Small intestine (tissue), 16 donors: ENCODE results near the gene RBM28. TPM values are rescaled to one million over a fixed set of nuclear protein-coding genes. Genes with fewer than 3 reads are reported as not detected.

Experiments used
- DNase-seq, 2 donors: peaks; one replicate each; pipeline versions ENCODE4 v3.0.0 to v3.0.0-alpha.2; 2013
- FAIRE-seq: peaks from 2 replicates; lab custom pipeline; 2012; peaks lifted over from hg19 to GRCh38; lab: Jason Lieb, UNC
- H3K27ac ChIP-seq, 3 donors: one replicate each; pipeline ENCODE4 v1.5.1; 2013; ENCODE audit warnings: low read length in 2 of 3, mild to moderate bottlenecking in 2 of 3, control low read depth in 1 of 3, inconsistent platforms in 1 of 3, low read depth in 1 of 3, moderate library complexity in 1 of 3
- H3K27me3 ChIP-seq, 3 donors: one replicate each; pipeline ENCODE4 v1.6.1; 2013; ENCODE audit warnings: low read length in 3 of 3, inconsistent platforms in 1 of 3; ENCODE audit not compliant: control insufficient read depth in 3 of 3, insufficient read depth in 3 of 3
- H3K36me3 ChIP-seq, 3 donors: one replicate each; pipeline ENCODE4 v1.6.1; 2013; ENCODE audit warnings: low read length in 3 of 3, inconsistent platforms in 1 of 3, low read depth in 1 of 3, mild to moderate bottlenecking in 1 of 3, moderate library complexity in 1 of 3; ENCODE audit not compliant: control insufficient read depth in 3 of 3, insufficient read depth in 2 of 3
- H3K4me1 ChIP-seq, 3 donors: one replicate each; pipeline ENCODE4 v1.6.1; 2013; ENCODE audit warnings: low read length in 2 of 3, inconsistent platforms in 1 of 3, low read depth in 1 of 3, mild to moderate bottlenecking in 1 of 3, moderate library complexity in 1 of 3; ENCODE audit not compliant: control insufficient read depth in 3 of 3, insufficient read depth in 2 of 3
- H3K4me3 ChIP-seq, 3 donors: one replicate each; pipeline ENCODE4 v1.5.1; 2013; ENCODE audit warnings: low read length in 3 of 3, control low read depth in 1 of 3, inconsistent platforms in 1 of 3, low read depth in 1 of 3, mild to moderate bottlenecking in 1 of 3, moderate library complexity in 1 of 3
- H3K9me3 ChIP-seq, 2 donors: one replicate each; pipeline ENCODE4 v1.6.1; 2013; ENCODE audit warnings: low read depth in 1 of 2, low read length in 1 of 2; ENCODE audit not compliant: control insufficient read depth in 2 of 2, insufficient read depth in 1 of 2
- WGBS, 3 donors: extraction: QIAGEN DNeasy Blood & Tissue Kit; methylation state at CpG; one replicate each; pipeline ENCODE4 v1.1.7; 2013; 5-methylcytosine and 5-hydroxymethylcytosine counted together
- long read RNA-seq, 10 donors: transcript quantifications; one replicate each; lab custom pipeline, GENCODE V29; 2026
- polyA plus RNA-seq, 4 donors: library from polyadenylated mRNA; stranded (reverse) in 3 of 4; unstranded in 1 of 4; fragments of 200-250 nt in 3 of 4; fragments of 120-200 nt in 1 of 4; gene quantifications; one replicate each; pipeline versions ENCODE4 v1.2.1 to v1.2.3, GENCODE V29; 2013
- donor health status: healthy with polysubstance abuse.
- donor health status: control.
- donor health status: control.
- donor health status: Bipolar disorder and iron deficiency.
- donor health status: healthy.

Gene RBM28
- 10 to 100 TPM; 11.2 to 23.2 (median 14.6) TPM for polyA plus RNA-seq
- long read RNA-seq, donor 1, full-length matches to known transcripts = 1 of 1 reads
- long read RNA-seq, donor 1, partial matches to known transcripts = 0 of 1 reads
- long read RNA-seq, donor 1, other reads (novel, unspliced or antisense) = 0 of 1 reads
- long read RNA-seq, donor 2, partial matches to known transcripts = 0 of 1 reads
- long read RNA-seq, donor 2, other reads (novel, unspliced or antisense) = 0 of 1 reads
- long read RNA-seq, donor 3, full-length matches to known transcripts = 2 of 2 reads
- long read RNA-seq, donor 3, partial matches to known transcripts = 0 of 2 reads
- long read RNA-seq, donor 3, other reads (novel, unspliced or antisense) = 0 of 2 reads
- long read RNA-seq, donor 4 = 0 reads
- long read RNA-seq, donor 5 = 0 reads
- long read RNA-seq, donor 6 = 0 reads
- long read RNA-seq, donor 7, partial matches to known transcripts = 15 of 15 reads
- long read RNA-seq, donor 7, other reads (novel, unspliced or antisense) = 0 of 15 reads
- long read RNA-seq, donor 8 = 0 reads
- long read RNA-seq, donor 9 = 0 reads
- long read RNA-seq, donor 10 = 0 reads

- 12 to 13% (median 13%) methylated on average over 49 of the region's 49 CpGs for WGBS, 3 donors
- H3K27me3 ChIP-seq = peaks cover 0 to 12% (median 0%) of the 10 kb centered on the region in 3 donors
- no peaks in the 10 kb centered on the region for H3K9me3 ChIP-seq
- DNase-seq (peak; percentile 94), FAIRE-seq (no peak)
- peak within 1 kb of the TSS; percentile 66 to 86 (median 71) for H3K4me3 ChIP-seq
- H3K27ac ChIP-seq = peak within 1 kb of the TSS; percentile 56 to 89 (median 76)
- H3K4me1 ChIP-seq = peaks cover 0 to 12% (median 8%) of the 10 kb centered on the region in 3 donors
- peaks cover 0 to 2% (median 2%) of the 10 kb centered on the region in 3 donors for H3K36me3 ChIP-seq
Measured at GRCh38 chr7:128343554-128344430, at the start of gene RBM28. TSS of gene RBM28 (minus strand) at chr7:128343908. CDS start at chr7:128343793, 115 bp downstream.

- H3K27ac ChIP-seq = no peak overlapping the region
- H3K27me3 ChIP-seq = peaks cover 0 to 13% (median 0%) of the 10 kb centered on the region in 3 donors
- WGBS, 3 donors = 95 to 97% (median 96%) methylated on average over 14 to 18 of the region's 18 CpGs
- no peak overlapping the region for H3K4me3 ChIP-seq
- H3K9me3 ChIP-seq = no peaks in the 10 kb centered on the region
- H3K4me1 ChIP-seq = no peaks in the 10 kb centered on the region
- FAIRE-seq (no peak), DNase-seq (no peak)
- H3K36me3 ChIP-seq = peaks cover 0 to 47% (median 0%) of the 10 kb centered on the region in 3 donors
Measured at GRCh38 chr7:128392446-128393327, 49.0 kb upstream of the RBM28 start.

GRCh38 chr7:128391805-128392204, 48.1 kb upstream of the RBM28 start:
- no peak for FAIRE-seq
- peaks cover 0 to 21% (median 0%) of the 10 kb centered on the region in 3 donors for H3K27me3 ChIP-seq
- no peak for DNase-seq
- peaks cover 0 to 2% (median 0%) of the 10 kb centered on the region in 3 donors for H3K4me1 ChIP-seq
- no peaks in the 10 kb centered on the region for H3K9me3 ChIP-seq
- H3K36me3 ChIP-seq = peaks cover 0 to 45% (median 0%) of the 10 kb centered on the region in 3 donors
- H3K27ac ChIP-seq = no peak overlapping the region
- H3K4me3 ChIP-seq = no peak overlapping the region
- 93 to 97% (median 96%) methylated on average over 7 of the region's 7 CpGs for WGBS, 3 donors

- Histone ChIP-seq H3K4me3 (no peak overlapping the region), H3K36me3 (peaks cover 0 to 37% (median 0%) of the 10 kb centered on the region in 3 donors), H3K4me1 (peaks cover 0 to 2% (median 0%) of the 10 kb centered on the region in 3 donors), H3K27ac (no peak overlapping the region), H3K27me3 (peaks cover 0 to 23% (median 0%) of the 10 kb centered on the region in 3 donors), H3K9me3 (peaks cover 0 to 4% of the 10 kb centered on the region in 2 donors)
- 75 to 90% (median 78%) methylated on average over 3 of the region's 3 CpGs for WGBS, 3 donors
- no peak for FAIRE-seq
- DNase-seq = no peak
Measured at GRCh38 chr7:128390871-128391565, 47.3 kb upstream of the RBM28 start.

- no peak for DNase-seq
- peaks cover 0 to 2% (median 0%) of the 10 kb centered on the region in 3 donors for H3K4me1 ChIP-seq
- WGBS, 3 donors = 56 to 78% (median 63%) methylated on average over 9 of the region's 9 CpGs
Measured at GRCh38 chr7:128389618-128390329, 46.1 kb upstream of the RBM28 start.

GRCh38 chr7:128389085-128389617, 45.4 kb upstream of the RBM28 start:
- H3K9me3 ChIP-seq = peaks cover 0 to 4% of the 10 kb centered on the region in 2 donors
- H3K4me1 ChIP-seq = peaks cover 0 to 2% (median 0%) of the 10 kb centered on the region in 3 donors
- DNase-seq (no peak), FAIRE-seq (no peak)
- H3K36me3 ChIP-seq = peaks cover 0 to 19% (median 0%) of the 10 kb centered on the region in 3 donors
- no peak overlapping the region for H3K27ac ChIP-seq
- H3K4me3 ChIP-seq = no peak overlapping the region
- H3K27me3 ChIP-seq = peaks cover 0 to 23% (median 0%) of the 10 kb centered on the region in 3 donors
- 55 to 69% (median 57%) methylated on average over 2 of the region's 2 CpGs for WGBS, 3 donors

More at GRCh38 chr7:128389618-128390329, 46.1 kb upstream of the RBM28 start:
- Histone ChIP-seq H3K27me3 (peaks cover 0 to 23% (median 0%) of the 10 kb centered on the region in 3 donors), H3K4me3 (no peak overlapping the region), H3K36me3 (peaks cover 0 to 25% (median 0%) of the 10 kb centered on the region in 3 donors), H3K9me3 (peaks cover 0 to 4% of the 10 kb centered on the region in 2 donors), H3K27ac (no peak overlapping the region)
- no peak for FAIRE-seq
